Measurements from ENCODE around the gene RHBDF1.
"Not testable (repeated sequence)": the region's sequence is repeated elsewhere in the genome, so short reads cannot be mapped to it uniquely, and the experiment has no call there.

The RHBDF1 gene

DNA sequence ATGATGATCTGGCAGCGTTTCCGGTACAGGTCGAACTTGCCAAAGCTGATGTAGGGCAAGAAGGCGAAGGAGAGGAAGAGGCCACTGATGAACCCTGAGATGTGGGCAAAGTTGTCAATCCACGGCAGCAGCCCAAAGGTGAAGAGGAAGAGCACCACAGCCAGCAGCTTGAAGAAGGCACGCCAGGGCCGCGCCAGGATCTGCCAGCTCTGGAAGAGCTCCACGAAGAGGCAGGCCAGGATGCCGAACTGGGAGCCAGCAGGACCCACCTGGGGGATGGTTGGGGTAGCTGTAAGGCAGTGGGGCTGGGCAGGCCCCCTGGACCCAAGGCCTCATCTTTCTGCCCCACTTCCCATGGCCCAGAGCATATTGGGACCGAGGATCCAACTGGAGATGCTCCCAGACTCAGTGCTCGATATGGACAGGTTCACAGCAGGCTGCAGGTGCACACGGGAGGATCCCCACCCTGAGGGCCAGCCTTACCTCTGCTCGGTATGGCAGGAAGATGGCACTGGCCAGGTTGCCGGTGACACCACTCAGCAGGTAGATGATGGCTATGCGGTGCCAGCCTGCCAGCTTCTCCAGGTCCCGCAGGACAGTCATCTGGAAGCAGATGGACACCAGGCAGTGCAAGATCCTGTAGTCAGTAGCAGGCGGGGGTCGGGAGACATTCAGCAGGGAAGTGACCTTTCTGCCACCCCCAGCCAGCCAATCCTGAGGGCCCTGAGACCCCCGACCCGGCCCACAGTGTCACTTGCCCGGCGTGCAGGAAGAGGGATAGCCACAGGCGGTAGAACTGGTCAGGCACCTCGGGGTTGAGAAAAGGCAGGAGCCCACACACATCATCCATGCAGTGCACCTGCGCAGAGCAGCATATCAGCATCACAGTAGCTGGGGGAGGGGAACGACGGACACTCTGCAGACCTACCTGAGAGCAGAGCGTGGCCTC is 13.7 kb downstream of the RHBDF1 start:
- DNase-seq, result no peak

DNA sequence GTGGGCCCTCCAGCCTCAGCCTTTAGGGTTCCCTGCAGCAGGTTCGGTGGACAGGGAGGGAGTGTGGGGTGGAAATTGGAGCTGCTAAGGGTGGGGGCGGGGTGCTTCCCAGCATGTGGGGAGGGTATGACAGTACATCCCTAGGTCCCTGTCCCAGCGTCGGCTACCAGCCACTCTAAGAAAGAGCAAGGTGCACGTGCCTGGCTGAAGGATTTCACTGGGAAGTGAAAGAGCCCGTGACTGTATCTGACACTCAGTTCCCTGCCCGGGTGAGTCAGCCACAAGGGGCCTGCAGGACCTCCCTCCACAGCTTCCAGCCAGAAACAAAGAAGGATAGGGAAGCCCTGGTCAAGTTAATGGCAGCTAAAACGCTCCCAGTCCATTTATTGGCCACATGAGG is 14.7 kb downstream of the RHBDF1 start:
- DNase-seq, result no peak

DNA sequence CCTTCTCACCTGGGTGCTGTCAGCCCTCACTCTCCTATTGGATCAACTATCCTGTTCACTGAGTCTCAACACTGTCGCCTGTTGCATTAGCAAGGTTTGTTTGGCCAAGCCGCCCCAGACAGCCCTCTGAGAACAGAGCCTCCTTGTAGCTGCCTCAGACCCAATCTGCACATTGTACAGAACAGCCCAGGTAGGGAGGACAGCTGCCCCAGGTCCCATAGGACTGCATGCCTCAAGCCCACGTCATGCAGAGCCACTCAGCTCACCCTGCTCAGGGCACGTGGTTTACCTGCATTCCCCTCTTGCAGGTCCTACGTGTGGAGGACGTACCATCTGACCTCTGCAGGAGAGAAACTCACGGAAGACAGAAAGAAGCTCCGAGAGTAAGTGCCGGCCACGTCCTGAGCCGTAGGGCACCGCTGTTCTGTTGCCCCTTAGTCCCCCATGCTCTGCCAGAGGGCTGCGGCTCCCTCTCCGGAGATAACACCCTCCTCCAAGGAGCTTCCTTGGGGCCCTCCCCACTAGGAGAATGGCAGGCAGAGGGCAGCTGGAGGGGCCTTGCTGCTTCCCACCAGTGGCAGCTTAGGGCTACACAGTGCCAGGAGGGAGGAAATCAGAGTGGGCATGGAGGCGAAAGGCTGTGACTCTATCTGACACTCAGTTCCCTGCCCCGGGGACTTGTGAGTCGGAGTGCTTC is 16.1 kb downstream of the RHBDF1 start:
- no peak for DNase-seq

DNA sequence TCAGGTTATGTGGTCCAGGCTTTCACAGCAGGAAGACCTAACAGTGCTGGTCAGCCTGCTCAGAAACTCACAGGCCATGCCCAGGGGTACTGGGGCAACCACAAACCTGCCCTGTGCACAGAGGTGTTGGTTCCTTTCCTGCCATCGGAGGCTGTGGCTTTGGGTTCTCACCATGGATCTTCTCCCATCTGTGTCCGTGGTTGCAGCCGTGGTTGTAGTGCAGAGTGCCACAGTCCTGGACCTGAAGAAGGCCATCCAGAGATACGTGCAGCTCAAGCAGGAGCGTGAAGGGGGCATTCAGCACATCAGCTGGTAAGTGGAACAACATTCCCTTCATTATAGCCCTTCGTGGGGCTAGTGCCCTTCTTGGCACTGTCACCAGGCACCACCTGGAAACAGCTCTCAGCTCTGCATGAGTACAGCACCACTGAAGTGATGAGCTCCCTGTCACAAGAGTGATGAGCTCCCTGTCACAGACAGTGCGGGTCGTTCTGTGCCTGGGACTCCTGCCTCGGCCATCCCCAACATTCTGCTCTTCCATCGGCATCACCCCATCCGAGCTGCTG is 16.8 kb downstream of the RHBDF1 start:
- no peak for DNase-seq

DNA sequence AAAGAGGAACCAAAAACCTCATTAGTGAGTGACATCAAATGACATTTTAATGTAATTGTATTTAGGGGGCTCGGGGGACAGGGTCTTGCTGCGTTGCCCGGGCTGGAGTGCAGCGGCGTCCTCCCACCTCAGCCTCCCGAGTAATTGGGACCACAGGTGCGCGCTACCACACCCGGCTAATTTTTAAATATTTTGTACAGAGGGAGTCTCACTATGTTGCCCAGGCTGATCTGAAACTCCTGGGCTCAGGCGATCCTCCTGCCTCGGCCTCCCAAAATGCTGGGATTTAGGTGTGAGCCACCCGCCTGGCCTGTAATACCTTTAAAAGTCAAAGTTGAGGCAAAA is 18.2 kb downstream of the RHBDF1 start:
- no peak for DNase-seq

DNA sequence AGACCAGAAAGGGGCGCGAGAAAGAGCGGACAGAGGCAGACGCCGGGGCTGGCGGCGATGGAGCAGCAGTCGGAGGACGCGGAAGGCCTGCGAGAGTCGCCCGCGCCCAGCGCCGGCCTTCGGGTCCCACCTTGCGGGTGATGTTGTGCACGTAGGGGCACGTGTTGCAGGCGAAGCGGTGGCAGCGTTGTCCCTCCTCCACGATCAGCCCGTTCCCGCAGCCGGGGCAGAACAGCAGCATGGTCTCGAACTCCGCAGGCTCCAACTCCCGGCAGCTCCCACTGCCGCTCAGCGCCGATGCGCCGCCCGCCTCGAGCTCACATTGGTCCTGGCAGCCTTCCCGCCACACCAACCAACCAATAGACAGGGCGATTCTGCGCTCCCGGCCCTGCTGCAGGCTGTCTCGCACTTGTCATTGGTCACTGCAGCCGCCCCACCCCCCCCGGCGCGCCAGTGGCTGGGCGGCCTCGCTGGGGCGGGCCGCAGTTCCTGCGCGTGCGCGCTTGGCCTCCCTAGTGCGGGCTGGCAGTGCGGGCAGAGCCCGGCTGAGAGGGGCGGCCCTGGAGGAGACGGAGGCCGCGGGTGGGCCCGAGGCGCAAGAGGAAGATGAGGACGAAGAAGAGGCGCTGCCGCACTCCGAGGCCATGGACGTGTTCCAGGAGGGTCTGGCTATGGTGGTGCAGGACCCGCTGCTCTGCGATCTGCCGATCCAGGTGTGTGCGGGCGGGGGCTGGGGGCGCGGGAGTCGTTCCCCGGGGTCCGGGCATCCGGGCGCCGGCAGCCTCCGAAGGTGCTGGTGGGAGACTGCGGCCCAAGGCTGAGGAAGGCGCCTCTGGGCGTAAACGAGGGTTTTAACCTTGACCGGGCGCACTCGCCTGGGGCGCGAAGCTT is 18.8 kb downstream of the RHBDF1 start, which contains the start of the genes POLR3K and SNRNP25:
Gene POLR3K, minus strand, starts transcription at position 263 of the 891 bp plus-strand sequence. Its CDS starts 22 bp downstream, at position 241.
Gene SNRNP25, plus strand, starts transcription at position 483 of the 891 bp plus-strand sequence. Its CDS starts 189 bp downstream, at position 672.
- DNase-seq, result peak; percentile 99

DNA sequence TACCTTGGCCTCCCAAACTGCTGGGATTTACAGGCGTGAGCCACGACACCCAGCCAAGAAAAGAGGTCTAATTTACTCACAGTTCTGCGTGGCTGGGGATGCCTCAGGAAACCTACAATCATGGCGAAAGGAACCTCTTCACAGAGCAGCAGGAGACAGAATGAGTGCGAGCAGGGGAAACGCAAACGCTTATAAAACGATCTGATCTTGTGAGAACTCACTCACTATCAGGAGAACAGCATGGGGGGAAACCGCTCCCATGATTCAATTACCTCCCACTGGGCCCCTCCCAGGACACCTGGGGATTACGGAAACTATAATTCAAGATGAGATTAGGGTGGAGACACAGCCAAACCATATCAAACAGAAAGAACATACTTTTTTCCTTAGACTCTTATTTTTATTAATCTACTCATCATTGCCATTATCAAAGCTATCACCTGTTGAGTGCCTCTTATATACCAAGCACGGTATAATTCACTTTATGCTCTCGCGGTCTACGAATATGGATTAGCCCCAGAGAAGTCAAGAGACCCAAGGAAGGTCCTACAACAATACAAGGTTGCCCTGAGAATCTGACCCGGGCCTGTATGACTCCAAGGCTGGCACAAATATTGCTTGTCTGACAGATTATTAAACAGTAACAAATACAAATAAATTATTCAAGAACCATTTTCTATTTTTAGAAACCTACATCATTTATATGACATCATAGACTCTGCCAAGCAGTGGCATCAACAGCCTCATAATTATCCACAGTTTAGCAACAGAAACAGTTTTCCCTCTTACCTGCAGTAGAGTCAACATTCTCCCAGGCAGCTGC is 21.5 kb downstream of the RHBDF1 start:
- DNase-seq, result no peak

DNA sequence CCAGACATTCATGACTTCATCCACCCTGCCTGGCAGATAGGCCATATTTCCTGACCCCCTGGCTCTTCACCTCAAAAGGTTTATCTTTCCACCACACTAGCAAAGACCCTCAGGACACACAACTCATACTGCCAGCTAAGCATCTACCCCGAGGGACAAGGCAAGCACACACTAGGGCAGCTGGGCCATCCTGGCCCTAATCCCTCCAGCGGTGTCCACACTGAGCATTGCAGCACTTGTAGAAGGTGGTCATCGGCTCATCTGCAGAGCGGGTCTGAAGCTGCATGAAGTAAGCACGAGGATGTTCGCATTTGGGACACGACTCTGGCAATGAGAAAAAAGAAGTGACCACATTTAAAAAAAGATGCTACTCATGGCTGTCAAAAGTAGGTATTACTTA is 25.2 kb downstream of the RHBDF1 start:
- no peak for DNase-seq

DNA sequence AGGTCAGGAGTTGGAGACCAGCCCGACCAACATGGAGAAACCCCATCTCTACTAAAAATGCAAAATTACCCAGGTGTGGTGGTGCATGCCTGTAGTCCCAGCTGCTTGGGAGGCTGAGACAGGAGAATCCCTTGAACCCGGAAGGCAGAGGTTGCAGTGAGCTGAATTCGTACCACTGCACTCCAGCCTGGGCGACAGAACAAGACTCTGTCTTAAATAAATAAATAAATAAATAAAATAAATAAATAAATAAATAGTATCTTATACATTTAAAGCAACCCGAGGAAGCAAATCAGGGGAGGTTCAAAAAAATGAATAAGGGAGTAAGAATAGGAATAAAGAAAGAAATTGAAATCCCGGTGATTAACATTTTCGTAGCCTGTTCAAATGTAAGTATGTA is 25.9 kb downstream of the RHBDF1 start:
- DNase-seq, result not testable (repeated sequence)

DNA sequence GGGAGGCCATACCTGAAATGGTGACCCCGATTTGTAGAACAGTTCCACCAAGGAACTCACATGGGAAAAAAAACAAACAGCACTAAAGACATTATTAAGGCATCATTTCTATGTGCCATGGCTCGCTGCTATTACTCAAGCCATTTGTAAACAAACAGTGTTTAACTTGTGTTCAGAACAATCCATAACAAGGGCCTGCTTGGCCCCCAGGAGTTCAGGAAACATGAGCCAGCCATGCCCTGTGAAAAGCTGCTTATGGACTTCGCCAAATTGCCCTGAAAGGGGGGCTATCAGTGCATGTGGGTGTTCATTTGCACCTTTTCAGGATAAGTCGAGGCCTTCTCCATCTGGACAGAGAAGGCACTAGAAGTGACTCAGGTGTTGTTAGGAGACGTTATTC is 27.0 kb downstream of the RHBDF1 start:
- DNase-seq, result no peak

DNA sequence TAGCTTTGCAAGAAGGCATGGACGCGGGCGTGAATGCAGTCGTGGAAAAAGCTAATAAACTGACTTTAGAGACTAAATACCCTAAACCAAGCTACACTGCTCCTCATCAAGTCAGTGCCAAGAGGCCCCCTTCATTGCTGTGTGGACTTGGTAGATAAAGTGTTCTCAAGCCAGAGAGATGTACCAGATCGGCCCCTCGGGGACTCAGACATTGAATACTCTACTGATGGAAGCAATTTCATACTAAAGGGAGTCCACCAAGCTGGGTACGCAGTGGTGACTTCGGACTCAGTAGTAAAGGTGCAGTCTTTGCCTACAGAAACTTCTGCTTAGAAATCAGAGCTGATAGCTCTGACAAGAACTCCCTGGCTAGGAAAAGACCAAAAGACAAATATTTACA is 27.8 kb downstream of the RHBDF1 start:
- no peak for DNase-seq

DNA sequence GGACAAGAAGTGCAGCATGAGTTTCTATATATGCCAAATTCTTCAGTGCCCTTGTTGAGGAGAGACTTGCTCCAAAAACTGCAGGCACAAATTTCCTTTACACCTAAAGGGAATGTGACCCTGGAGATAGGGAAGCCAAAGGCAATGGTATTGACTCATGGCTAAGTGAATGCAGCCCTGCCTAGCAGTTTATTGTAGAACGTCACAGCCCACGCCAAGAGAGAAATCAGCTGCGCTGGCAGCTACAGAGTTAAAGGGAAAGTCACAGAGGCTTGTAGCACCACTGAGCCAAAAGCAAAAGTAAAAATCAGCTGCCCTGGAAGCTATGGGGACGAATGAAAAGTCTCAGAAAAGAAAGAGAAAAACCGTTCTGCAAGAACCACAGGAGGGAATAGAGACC is 29.1 kb downstream of the RHBDF1 start:
- DNase-seq, result no peak

DNA sequence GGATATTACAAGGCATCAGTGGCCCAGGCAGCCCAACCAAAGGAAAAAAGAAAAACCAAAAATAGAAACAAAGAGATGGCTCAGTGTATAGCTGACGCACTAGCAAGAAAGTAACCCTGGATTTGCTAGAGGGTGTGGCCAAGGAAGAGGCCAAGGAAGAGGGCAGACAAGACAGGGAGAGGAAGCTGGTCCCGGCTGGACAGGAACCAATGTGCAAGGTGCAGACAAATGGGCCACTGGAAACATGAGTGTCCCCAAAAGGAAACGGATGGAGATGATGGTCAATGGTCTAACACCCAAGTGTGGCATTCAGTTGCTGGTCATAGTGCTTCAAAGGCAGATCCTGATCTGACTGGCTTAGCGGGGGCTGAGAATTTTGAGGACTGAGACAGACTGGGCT is 29.7 kb downstream of the RHBDF1 start:
- no peak for DNase-seq

DNA sequence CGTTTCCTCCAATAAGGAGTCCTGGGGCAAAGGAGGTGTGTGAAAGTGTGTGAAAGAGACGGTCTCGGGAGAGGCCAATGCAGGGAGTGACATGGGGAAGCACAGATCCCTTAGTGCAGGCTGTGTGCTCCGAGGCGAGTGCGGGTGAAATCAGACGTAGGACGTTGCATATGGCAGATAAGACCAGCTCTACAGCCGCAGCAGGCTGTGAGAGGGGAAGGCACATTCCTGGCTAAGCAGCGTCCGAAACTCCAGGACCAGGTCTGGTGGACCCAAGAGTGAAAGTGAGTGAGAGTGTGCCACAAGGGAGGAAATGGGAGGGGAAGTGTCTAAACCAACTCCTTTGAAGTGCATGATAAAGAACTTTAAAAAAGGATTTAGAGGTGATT is 30.4 kb downstream of the RHBDF1 start:
- DNase-seq, result no peak

DNA sequence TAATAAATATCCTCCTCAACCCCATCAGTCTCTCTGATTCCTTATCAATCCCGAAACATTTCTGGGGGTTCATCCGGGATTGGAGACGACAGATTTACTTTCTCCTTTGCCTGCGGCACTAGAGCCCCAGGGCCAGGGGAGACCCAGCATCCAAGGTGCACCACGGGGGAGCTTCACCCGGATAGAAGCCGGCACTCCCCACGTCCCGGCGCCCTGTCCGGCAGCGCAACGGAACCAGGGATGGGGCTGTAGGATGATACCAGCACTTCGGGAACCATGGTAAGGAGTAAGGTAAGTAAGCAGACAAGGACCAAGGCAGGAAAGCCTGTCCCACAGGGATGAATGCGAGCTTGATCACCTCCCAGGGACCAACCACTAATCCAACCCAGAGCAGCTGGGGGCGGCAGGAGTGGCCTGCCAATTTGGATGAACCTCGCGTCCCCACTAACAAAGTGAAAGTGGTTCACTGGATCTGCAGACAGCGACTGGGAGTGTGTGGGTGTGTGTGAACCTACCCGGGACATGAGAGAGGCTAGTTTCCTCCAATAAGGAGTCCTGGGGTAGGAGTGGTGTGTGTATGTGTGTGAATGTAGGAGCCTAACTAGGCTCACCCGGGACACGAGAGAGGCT is 30.9 kb downstream of the RHBDF1 start:
- no peak for DNase-seq

DNA sequence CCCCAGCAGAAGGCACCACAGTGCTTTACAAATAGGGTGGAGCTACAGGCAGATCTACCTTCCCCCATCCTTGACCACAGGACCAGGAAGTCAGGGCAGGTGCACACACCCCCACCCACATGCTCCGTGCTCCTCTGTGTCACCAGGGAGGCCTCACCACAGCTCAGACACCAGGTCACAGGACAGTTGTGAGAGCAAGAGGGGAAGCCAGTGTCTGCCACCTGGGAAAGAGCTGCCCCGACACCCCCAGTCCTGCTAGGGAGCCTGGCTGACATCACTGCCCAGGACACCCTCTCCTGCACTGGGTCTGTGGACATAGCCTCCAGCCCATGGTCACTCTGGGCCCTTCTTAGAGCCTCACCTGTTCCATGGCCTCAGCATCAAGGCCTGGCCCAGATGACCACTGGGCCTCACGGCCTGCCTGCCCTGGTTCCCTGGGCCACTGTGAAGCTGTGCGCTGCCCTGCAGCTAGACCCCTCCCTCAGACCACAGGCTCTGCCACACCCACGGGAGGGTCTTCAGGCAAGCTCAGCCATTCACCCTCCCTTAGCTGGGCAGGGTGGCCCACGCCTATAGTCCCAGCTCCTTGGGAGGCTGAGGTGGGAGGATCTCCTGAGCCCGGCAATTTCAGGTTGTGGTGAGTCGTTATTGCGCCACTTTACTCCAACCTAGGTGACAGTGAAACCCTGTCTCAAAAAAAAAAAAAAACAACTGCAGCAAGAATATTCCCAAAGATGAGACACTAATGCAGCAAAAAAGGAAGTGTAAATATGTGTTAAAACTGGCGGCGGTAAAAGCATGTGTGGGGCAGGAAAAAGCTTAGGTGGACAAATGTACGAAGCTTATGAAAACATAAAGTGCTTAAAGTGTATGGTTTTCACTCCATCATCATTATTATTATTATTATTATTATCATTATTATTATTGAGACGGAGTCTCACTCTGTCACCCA is 33.2 kb downstream of the RHBDF1 start:
- DNase-seq, result no peak

DNA sequence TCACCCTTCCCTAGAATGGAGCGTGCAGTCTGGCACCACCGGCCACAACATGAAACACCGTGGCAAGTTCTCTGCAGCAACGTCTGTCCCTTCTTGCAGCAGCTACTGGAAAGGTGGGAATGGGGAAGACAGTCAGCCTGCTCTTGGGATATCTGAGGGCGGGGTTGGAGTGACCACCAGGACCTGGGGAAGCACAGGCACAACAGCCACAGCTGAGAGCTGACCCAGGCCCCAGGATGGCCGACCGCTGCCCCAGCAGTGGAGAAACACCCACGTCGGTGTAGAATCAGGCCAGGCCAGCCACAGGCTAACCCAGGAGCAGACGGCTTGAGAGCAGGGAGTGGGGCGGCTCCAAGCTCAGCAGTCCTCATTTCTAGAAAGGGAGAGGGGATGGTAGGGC is 34.2 kb downstream of the RHBDF1 start:
- not testable (repeated sequence) for DNase-seq

DNA sequence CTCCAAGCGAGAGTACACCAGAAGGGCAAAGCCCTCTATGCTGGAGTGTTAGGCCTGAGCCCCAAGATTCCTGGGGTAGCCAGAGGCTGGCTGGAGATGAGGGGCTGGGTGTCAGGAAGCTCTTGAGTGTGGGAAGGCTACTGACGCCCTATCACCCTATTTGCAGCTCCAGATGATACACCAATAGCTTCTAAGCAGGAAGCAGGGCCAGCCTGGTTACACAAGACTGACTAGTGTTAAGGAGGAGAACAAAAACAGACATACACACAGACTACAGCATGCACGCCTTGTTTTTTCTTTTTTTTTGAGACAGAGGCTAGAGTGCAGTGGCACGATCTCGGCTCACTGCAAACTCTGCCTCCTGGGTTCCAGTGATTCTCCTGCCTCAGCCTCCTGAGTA is 34.9 kb downstream of the RHBDF1 start:
- DNase-seq, result no peak

DNA sequence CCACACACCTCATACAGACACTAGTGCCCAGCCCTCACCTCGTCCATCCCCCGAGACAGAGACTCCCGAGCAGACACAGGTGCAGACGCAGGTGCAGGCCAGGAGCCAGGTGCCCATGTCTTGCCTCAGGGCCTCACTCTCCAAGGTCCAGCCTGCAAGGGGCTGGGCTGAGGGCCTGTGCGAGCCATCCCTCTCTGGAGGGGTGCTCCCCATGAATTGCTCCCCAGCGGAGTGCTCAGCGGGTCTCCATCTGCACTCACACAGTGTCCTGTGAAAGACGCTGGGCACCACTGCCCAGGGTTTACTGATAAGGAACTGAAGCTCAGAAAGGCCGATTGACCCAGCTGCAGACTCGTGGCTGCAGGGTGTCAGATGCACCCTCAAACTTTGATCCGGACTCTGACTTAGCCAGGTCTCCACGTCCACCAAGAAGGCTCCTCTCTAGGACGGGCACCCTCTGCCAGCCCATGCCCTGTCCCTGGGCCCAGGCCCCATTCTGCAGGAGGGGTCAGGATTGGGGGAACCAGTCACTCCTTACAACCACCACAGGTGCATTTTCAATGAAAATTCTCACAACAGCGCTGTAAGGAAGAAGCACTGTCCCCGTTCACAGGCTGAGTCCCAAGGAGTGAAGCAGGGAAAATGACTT is 36.0 kb downstream of the RHBDF1 start:
- DNase-seq, result no peak

All from hematopoietic multipotent progenitor cell treated with erythropoietin and hydrocortisone succinate and interleukin-3 and kit ligand, for 8 days (in vitro differentiated cells).